IPS DF 19.7 (cell line): ENCODE measurements around the gene RBKS.
"Not testable (repeated sequence)": the region's sequence is repeated elsewhere in the genome, so short reads cannot be mapped to it uniquely, and the experiment has no call there.

ENCODE experiments used
- DNase-seq: peaks from one replicate; pipeline ENCODE4 v3.0.0-alpha.2; 2013; ENCODE audit warnings: low read depth, low spot score

The RBKS gene

GRCh38 chr2:27906074-27906473, 15.9 kb upstream of the RBKS start:
- no peak for DNase-seq

GRCh38 chr2:27904405-27904665, 14.1 kb upstream of the RBKS start:
- no peak for DNase-seq

GRCh38 chr2:27903649-27904404, 13.6 kb upstream of the RBKS start:
- DNase-seq: no peak

- no peak for DNase-seq
Observed at GRCh38 chr2:27903018-27903417, 12.8 kb upstream of the RBKS start.

- no peak for DNase-seq
Observed at GRCh38 chr2:27902098-27902497, 11.9 kb upstream of the RBKS start.

GRCh38 chr2:27901234-27901633, 11.0 kb upstream of the RBKS start:
- no peak for DNase-seq

GRCh38 chr2:27897717-27898116, 7.5 kb upstream of the RBKS start:
- DNase-seq: no peak

GRCh38 chr2:27893006-27893405, 2.8 kb upstream of the RBKS start:
- DNase-seq: no peak

GRCh38 chr2:27891673-27892105, 1.5 kb upstream of the RBKS start:
- DNase-seq: no peak

GRCh38 chr2:27890924-27891672, 911 bp upstream of the RBKS start:
- no peak for DNase-seq

GRCh38 chr2:27889774-27890145, 427 bp downstream of the RBKS start:
- no peak for DNase-seq

- no peak for DNase-seq
Observed at GRCh38 chr2:27888790-27889189, 1.4 kb downstream of the RBKS start.

- DNase-seq: no peak
Observed at GRCh38 chr2:27887830-27888229, 2.4 kb downstream of the RBKS start.

- no peak for DNase-seq
Observed at GRCh38 chr2:27887111-27887510, 3.1 kb downstream of the RBKS start.

- DNase-seq: no peak
Observed at GRCh38 chr2:27886322-27886721, 3.9 kb downstream of the RBKS start.

GRCh38 chr2:27885661-27886060, 4.5 kb downstream of the RBKS start:
- DNase-seq: no peak

- DNase-seq: no peak
Observed at GRCh38 chr2:27885234-27885633, 5.0 kb downstream of the RBKS start.

GRCh38 chr2:27884601-27885000, 5.6 kb downstream of the RBKS start:
- no peak for DNase-seq

- DNase-seq: not testable (repeated sequence)
Observed at GRCh38 chr2:27882584-27882922, 7.6 kb downstream of the RBKS start.

GRCh38 chr2:27881815-27882583, 8.2 kb downstream of the RBKS start:
- DNase-seq: not testable (repeated sequence)

GRCh38 chr2:27878825-27879224, 11.4 kb downstream of the RBKS start:
- no peak for DNase-seq

GRCh38 chr2:27875089-27875881, 14.9 kb downstream of the RBKS start:
- no peak for DNase-seq
